Measurements from ENCODE around the gene MMD2.

The MMD2 gene

GRCh38 chr7:4904346-4904745 lies 54.6 kb downstream of the MMD2 start:
- Histone ChIP-seq H3K9me2 (replicated peaks; ENCODE audit: control insufficient read depth, low read length) (no peaks in the 10 kb centered on the region), H3K9me3 (ENCODE audit: control insufficient read depth, insufficient read depth, low read length) (no peaks in the 10 kb centered on the region), H3F3A (ENCODE audit: control insufficient read depth, insufficient read depth) (no peaks in the 10 kb centered on the region), H3K27ac (ENCODE audit: low read depth, low read length) (no peak overlapping the region), H3K36me3 (ENCODE audit: control insufficient read depth, low read length) (no peaks in the 10 kb centered on the region), H3K79me2 (ENCODE audit: control insufficient read depth, low read length) (no peaks in the 10 kb centered on the region), H3K4me1 (ENCODE audit: control insufficient read depth, low read length) (peaks cover 2% of the 10 kb centered on the region; the same call in 1 of the 2 replicates), H4K20me1 (ENCODE audit: control insufficient read depth, insufficient read depth, low read depth, low read length) (no peaks in the 10 kb centered on the region), H3K4me2 (ENCODE audit: low read length) (no peak overlapping the region), H3K4me3 (ENCODE audit: low read length) (no peak overlapping the region), H3K27me3 (ENCODE audit: control insufficient read depth, low read length) (no peaks in the 10 kb centered on the region)
- TF ChIP-seq CTCF (IDR thresholded peaks at IDR 0.05; ENCODE audit: low read depth, low read length, poor library complexity, severe bottlenecking): no peak
- TF ChIP-seq EZH2phosphoT487 (IDR thresholded peaks at IDR 0.05; ENCODE audit: borderline replicate concordance, low read length): no peak

GRCh38 chr7:4895766-4896165 lies 63.2 kb downstream of the MMD2 start:
- no peaks in the 10 kb centered on the region for H3K4me1 ChIP-seq (ENCODE audit: control insufficient read depth, low read length)
- H3K4me3 ChIP-seq (ENCODE audit: low read length): no peak overlapping the region
- no peaks in the 10 kb centered on the region for H3K27me3 ChIP-seq (ENCODE audit: control insufficient read depth, low read length)
- H4K20me1 ChIP-seq (ENCODE audit: control insufficient read depth, insufficient read depth, low read depth, low read length): no peaks in the 10 kb centered on the region
- no peak overlapping the region for H3K4me2 ChIP-seq (ENCODE audit: low read length)
- no peaks in the 10 kb centered on the region for H3F3A ChIP-seq (ENCODE audit: control insufficient read depth, insufficient read depth)
- H3K9me2 ChIP-seq (replicated peaks; ENCODE audit: control insufficient read depth, low read length): no peaks in the 10 kb centered on the region
- H3K36me3 ChIP-seq (ENCODE audit: control insufficient read depth, low read length): no peaks in the 10 kb centered on the region
- no peak overlapping the region for H3K27ac ChIP-seq (ENCODE audit: low read depth, low read length)
- no peaks in the 10 kb centered on the region for H3K79me2 ChIP-seq (ENCODE audit: control insufficient read depth, low read length)
- no peak for TF ChIP-seq EZH2phosphoT487 (IDR thresholded peaks at IDR 0.05; ENCODE audit: borderline replicate concordance, low read length)
- TF ChIP-seq CTCF (IDR thresholded peaks at IDR 0.05; ENCODE audit: low read depth, low read length, poor library complexity, severe bottlenecking): no peak
- no peaks in the 10 kb centered on the region for H3K9me3 ChIP-seq (ENCODE audit: control insufficient read depth, insufficient read depth, low read length)

- H3K9me3 ChIP-seq (ENCODE audit: control insufficient read depth, insufficient read depth, low read length): no peaks in the 10 kb centered on the region
- TF ChIP-seq CTCF (IDR thresholded peaks at IDR 0.05; ENCODE audit: low read depth, low read length, poor library complexity, severe bottlenecking) (no peak), EZH2phosphoT487 (IDR thresholded peaks at IDR 0.05; ENCODE audit: borderline replicate concordance, low read length) (no peak)
- H3K79me2 ChIP-seq (ENCODE audit: control insufficient read depth, low read length): no peaks in the 10 kb centered on the region
- H3K27ac ChIP-seq (ENCODE audit: low read depth, low read length): no peak overlapping the region
- no peaks in the 10 kb centered on the region for H3K4me1 ChIP-seq (ENCODE audit: control insufficient read depth, low read length)
- no peak overlapping the region for H3K4me3 ChIP-seq (ENCODE audit: low read length)
- no peaks in the 10 kb centered on the region for H3F3A ChIP-seq (ENCODE audit: control insufficient read depth, insufficient read depth)
- no peaks in the 10 kb centered on the region for H3K9me2 ChIP-seq (replicated peaks; ENCODE audit: control insufficient read depth, low read length)
- H4K20me1 ChIP-seq (ENCODE audit: control insufficient read depth, insufficient read depth, low read depth, low read length): no peaks in the 10 kb centered on the region
- H3K36me3 ChIP-seq (ENCODE audit: control insufficient read depth, low read length): no peaks in the 10 kb centered on the region
- H3K27me3 ChIP-seq (ENCODE audit: control insufficient read depth, low read length): no peaks in the 10 kb centered on the region
- H3K4me2 ChIP-seq (ENCODE audit: low read length): no peak overlapping the region
Measured at GRCh38 chr7:4894482-4894881, 64.5 kb downstream of the MMD2 start.
